Measurements from ENCODE around the gene PPFIA1. TPM values are rescaled to one million over a fixed set of nuclear protein-coding genes. Genes with fewer than 3 reads are reported as not detected.

The PPFIA1 gene
- total and polyA plus RNA-seq, 2 of the 8 experiments (the other 6 are each of a cell fraction or from before 2014, with no cell fraction given) = 44.3 to 73.5 TPM

DNA sequence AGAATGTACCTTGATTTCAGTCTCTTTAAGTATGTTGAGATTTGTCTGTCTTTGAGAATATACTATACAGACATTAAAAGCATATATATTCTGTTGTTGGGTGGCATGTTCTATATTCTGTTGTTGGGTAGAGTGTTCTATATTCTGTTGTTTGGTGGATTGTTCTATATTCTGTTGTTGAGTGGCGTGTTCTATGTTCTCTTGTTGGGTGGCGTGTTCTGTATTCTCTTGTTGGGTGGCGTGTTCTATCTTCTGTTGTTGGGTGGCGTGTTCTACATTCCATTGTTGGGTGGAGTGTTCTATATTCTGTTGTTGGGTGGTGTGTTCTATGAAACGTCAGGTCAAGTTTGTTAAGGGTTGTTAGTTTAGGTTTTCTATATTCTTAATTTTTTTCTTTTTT, 100.8 kb downstream of the PPFIA1 start:
- ChIA-PET CTCF (ENCODE audit: partially characterized antibody) (no interaction called here), POLR2A (ENCODE audit: partially characterized antibody) (no interaction called here)
- Histone ChIP-seq H3K4me1 (replicated peaks in 1 of 4; ENCODE audit: control insufficient read depth in 3 of 4, insufficient read depth in 4 of 4, low read length in 3 of 4) (no peaks in the 10 kb centered on the region), H3K27me3 (replicated peaks in 1 of 4; ENCODE audit: control insufficient read depth in 3 of 4, extremely low read depth in 1 of 4, insufficient read depth in 3 of 4, low read length in 3 of 4) (no peaks in the 10 kb centered on the region), H3K23ac (ENCODE audit: insufficient read length) (no peak overlapping the region), H4K8ac (ENCODE audit: extremely low read depth, insufficient read depth, low read length) (no peak overlapping the region), H2BK5ac (ENCODE audit: low read depth, low read length) (no peak overlapping the region), H2BK15ac (ENCODE audit: low read length) (no peak overlapping the region), H4K5ac (ENCODE audit: insufficient read length, low read depth, low read length) (no peak overlapping the region), H3K79me1 (ENCODE audit: low read depth, low read length) (no peaks in the 10 kb centered on the region), H3K4ac (replicated peaks; ENCODE audit: insufficient read length, low read depth, low read length) (no peak overlapping the region), H3K79me2 (ENCODE audit: control insufficient read depth in 1 of 2, insufficient read depth in 2 of 2, low read length in 2 of 2) (peaks cover 3 to 9% of the 10 kb centered on the region in 2 experiments; a peak in 3 of 4 replicates), H3K4me2 (ENCODE audit: insufficient read depth in 1 of 2, low read depth in 2 of 2, low read length in 2 of 2) (no peak overlapping the region), H2BK120ac (replicated peaks; ENCODE audit: low read depth, low read length) (no peak overlapping the region), H4K20me1 (replicated peaks in 1 of 2; ENCODE audit: control insufficient read depth in 1 of 2, insufficient read depth in 2 of 2, low read length in 2 of 2) (peaks cover 0 to 4% of the 10 kb centered on the region in 2 experiments), H3K56ac (replicated peaks; ENCODE audit: insufficient read length, low read depth, low read length) (peak overlapping the region; percentile 32), H2AK5ac (ENCODE audit: low read depth, low read length) (no peak overlapping the region), H3K14ac (ENCODE audit: insufficient read length) (no peak overlapping the region), H3K18ac (ENCODE audit: extremely low read depth, low read length) (no peak overlapping the region), H2BK20ac (ENCODE audit: low read length) (no peak overlapping the region), H3K9ac (replicated peaks in 1 of 4; ENCODE audit: extremely low read depth in 1 of 4, low read depth in 3 of 4, low read length in 3 of 4) (no peak overlapping the region), H3K36me3 (ENCODE audit: control insufficient read depth in 2 of 4, insufficient read depth in 4 of 4, low read length in 3 of 4) (peaks cover 17 to 52% (median 30%) of the 10 kb centered on the region in 4 experiments), H3K27ac (ENCODE audit: low read depth, low read length) (no peak overlapping the region), H3K4me3 (ENCODE audit: extremely low read depth in 1 of 4, insufficient read depth in 2 of 4, low read depth in 3 of 4, low read length in 4 of 4) (no peak overlapping the region), H2AFZ (ENCODE audit: low read length) (no peak overlapping the region), H2BK12ac (ENCODE audit: low read depth, low read length) (no peak overlapping the region), H4K91ac (replicated peaks; ENCODE audit: insufficient read length, low read length) (no peak overlapping the region), H3K9me3 (ENCODE audit: insufficient read depth in 2 of 2, low read depth in 1 of 2, low read length in 1 of 2) (no peaks in the 10 kb centered on the region), H3K23me2 (ENCODE audit: low read depth, low read length) (peaks cover 4% of the 10 kb centered on the region; the same call in 1 of the 2 replicates)
- DNase-seq (ENCODE audit: low read depth in 1 of 2, low spot score in 2 of 2) (no peak), FAIRE-seq (peak; percentile 99)
- WGBS, 2 experiments (ENCODE audit: extremely low coverage in 1 of 2, insufficient coverage in 1 of 2, insufficient read length in 1 of 2, insufficient replicate concordance in 2 of 2, low coverage in 1 of 2, low lambda C conversion rate in 2 of 2, missing lambda C conversion rate in 1 of 2) = 63% methylated on average over 5 of the region's 5 CpGs; no CpG with 5 or more reads in 1 of the 2 experiments
- TF ChIP-seq, protein P1, sequence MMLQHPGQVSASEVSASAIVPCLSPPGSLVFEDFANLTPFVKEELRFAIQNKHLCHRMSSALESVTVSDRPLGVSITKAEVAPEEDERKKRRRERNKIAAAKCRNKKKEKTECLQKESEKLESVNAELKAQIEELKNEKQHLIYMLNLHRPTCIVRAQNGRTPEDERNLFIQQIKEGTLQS (IDR thresholded peaks at IDR 0.05; ENCODE audit: insufficient read depth, low read depth, low read length) = no peak
- no peak for TF ChIP-seq CHD1 (IDR thresholded peaks at IDR 0.05; ENCODE audit: low read depth, low read length)
- TF ChIP-seq SIN3A (conservative IDR thresholded peaks at IDR 0.05 in 1 of 2, IDR thresholded peaks at IDR 0.05 in 1 of 2; ENCODE audit: low read depth in 1 of 2, low read length in 2 of 2) = no peak
- TF ChIP-seq, protein P2, sequence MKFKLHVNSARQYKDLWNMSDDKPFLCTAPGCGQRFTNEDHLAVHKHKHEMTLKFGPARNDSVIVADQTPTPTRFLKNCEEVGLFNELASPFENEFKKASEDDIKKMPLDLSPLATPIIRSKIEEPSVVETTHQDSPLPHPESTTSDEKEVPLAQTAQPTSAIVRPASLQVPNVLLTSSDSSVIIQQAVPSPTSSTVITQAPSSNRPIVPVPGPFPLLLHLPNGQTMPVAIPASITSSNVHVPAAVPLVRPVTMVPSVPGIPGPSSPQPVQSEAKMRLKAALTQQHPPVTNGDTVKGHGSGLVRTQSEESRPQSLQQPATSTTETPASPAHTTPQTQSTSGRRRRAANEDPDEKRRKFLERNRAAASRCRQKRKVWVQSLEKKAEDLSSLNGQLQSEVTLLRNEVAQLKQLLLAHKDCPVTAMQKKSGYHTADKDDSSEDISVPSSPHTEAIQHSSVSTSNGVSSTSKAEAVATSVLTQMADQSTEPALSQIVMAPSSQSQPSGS (IDR thresholded peaks at IDR 0.05; ENCODE audit: low read length) = no peak
- no peak for TF ChIP-seq RFX5 (IDR thresholded peaks at IDR 0.05; ENCODE audit: borderline replicate concordance, low read depth, low read length)
- TF ChIP-seq CEBPB (IDR thresholded peaks at IDR 0.05; ENCODE audit: low read depth, low read length) = no peak
- TF ChIP-seq MAFK (IDR thresholded peaks at IDR 0.05; ENCODE audit: low read depth, low read length) = no peak
- TF ChIP-seq CHD2 (IDR thresholded peaks at IDR 0.05; ENCODE audit: low read length) = no peak
- TF ChIP-seq KDM1A (IDR thresholded peaks at IDR 0.05; ENCODE audit: borderline replicate concordance, low read length) = no peak
- no peak for TF ChIP-seq SP4 (IDR thresholded peaks at IDR 0.05; ENCODE audit: low read length)
- TF ChIP-seq RNF2 (IDR thresholded peaks at IDR 0.05; ENCODE audit: borderline replicate concordance, low read depth, low read length, missing control alignments, poor library complexity, severe bottlenecking) = no peak
- no peak for TF ChIP-seq BCL11A (IDR thresholded peaks at IDR 0.05; ENCODE audit: low read depth in 2 of 2, low read length in 2 of 2)

Data from H1 (cell line).